SKM-1 (cell line): Measurements from ENCODE around the gene RNF217.
"Not testable (repeated sequence)": the region's sequence is repeated elsewhere in the genome, so short reads cannot be mapped to it uniquely, and the experiment has no call there.

Experiments
- DNase-seq: peaks from one replicate; lab custom pipeline; 2025; ENCODE audit not compliant: unreplicated experiment; lab: John Stamatoyannopoulos, UW

RNF217 gene

DNA sequence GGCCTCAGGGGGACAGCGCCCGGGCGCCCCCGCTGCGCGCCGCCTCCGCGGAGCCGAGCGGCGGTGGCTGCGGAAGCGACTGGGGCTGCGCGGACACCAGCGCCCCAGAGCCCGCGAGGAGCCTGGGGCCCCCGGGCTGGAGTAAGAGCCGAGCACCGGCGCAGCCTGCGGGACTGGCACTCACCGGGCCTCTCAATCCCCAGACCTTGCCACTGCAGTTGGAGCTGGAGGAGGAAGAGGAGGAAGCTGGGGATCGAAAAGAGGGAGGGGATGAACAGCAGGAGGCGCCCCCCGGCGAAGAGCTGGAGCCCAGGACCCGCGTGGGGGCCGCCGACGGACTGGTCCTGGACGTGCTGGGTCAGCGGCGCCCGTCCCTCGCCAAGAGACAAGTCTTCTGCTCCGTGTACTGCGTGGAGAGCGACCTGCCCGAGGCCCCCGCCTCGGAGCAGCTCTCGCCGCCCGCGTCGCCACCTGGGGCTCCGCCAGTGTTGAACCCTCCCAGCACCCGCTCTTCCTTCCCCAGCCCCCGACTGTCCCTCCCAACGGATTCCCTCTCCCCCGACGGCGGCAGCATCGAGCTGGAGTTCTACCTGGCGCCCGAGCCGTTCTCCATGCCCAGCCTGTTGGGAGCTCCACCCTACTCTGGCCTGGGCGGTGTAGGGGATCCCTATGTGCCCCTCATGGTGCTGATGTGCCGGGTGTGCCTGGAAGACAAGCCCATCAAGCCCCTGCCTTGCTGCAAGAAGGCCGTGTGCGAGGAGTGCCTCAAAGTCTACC lies 590 bp downstream of the RNF217 start:
- no peak for DNase-seq

DNA sequence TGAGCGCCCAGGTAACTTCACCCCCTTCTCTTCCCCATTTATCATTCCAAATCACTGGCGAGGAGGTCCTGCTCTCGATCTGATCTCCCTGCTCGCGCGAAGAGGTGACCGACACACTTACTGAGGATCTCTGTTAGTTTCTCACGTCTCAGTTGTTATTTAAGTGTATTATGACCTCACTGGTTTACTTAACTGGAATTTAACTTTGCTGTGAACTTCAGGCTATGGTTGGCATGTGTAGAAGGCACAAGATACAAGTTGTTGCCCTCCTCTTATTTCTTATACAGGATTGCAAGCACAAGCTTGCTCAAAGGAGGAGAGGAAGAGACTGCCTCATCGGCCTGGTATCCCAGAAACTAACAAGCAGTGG lies 1.2 kb downstream of the RNF217 start:
- DNase-seq = no peak

DNA sequence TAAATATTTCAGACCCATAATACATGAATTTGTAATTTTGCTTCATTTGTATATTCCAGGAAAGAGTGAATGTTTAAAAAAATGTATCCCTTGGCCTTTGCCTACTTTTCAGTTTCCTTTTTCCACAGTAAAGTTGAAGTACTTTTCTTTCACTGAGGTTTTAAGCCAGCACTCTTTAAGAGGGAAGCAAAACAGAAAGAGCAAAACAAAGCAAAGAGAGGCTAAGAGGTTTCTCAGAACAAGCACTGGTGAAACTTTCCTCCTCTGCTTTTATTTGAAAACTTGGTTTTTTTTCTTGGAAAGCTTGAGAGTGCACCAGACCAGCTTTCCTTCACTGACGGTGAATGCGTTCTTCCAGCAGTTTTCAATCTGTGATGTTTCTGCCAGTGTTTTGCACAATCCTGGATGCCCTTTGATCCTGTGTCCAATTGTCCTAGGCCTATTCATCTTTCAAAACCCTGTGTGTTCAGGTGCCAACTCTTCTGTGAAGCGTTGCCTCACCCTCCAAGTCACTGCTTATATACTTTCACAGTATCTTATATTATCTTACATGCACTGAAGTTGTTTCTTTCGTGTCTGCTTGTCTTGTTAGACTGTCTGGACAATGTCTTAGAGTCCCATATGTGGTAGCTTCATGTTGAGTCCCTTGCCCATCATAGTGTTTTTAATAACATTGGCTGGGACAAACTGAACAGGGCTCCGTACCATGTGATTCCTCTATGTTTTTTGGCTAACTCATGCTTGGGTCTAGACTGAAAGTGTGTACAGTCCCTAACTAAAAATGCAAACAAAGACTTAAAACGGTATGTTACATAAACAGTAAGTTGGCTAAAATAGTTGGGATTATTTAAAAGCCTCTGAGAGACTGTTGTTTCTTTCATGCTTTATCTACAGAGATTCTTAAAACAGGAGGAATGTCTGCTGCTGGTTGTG lies 1.9 kb downstream of the RNF217 start:
- DNase-seq = no peak

DNA sequence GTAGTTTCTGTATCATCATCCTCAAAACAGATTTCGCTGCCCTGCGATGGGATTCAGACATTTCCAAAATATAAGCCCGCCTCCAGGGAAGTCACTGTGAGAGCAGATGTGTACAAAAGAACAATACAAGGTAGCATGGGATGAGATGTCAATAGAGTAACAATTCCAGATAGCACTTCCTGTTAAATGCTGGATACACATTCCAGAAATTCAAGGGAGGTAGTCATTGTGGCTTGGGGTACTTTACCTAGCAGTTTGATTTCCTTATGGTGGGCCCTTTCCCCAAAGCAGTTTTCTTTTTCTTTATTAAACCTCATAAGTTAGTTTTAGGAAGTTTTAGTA lies 2.5 kb downstream of the RNF217 start:
- no peak for DNase-seq

DNA sequence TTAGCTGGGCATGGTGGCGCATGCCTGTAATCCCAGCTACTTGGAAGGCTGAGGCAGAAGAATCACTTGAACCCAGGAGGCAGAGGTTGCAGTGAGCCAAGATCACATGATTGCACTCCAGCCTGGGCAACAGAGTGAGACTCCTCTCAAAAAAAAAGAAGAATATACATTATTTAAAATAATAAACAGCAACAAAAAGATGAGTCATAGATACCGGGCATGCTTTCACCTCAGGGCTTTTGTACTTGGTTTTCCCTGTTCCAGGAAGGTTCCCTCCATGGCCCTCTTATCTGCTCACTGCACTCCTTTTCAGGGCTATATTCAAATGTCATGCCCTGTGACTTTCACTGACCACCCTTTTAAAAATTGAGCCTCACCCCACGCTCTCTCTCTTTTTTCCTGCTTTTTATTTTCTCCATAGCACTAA lies 3.2 kb downstream of the RNF217 start:
- DNase-seq = not testable (repeated sequence)

DNA sequence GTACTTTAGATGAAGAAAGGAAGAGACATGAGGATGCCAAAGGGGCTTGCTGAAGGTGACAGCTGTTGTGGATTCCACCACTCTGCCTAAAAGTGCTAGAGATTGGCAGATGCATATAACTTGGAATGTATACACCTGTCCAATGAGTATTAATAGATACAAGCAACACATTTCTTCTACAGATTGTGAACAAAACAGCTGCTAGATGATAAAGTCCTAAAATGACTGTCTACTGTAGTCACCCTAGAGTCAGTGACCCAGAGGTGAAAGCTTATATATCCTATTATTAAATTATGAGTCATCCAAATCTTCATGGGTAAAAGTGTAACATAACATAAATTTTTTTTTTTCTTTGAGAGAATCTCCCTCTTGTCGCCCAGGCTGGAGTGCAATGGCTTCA lies 5.2 kb downstream of the RNF217 start:
- DNase-seq = no peak

GRCh38 chr6:124968401-124968800 lies 6.2 kb downstream of the RNF217 start:
- no peak for DNase-seq

DNA sequence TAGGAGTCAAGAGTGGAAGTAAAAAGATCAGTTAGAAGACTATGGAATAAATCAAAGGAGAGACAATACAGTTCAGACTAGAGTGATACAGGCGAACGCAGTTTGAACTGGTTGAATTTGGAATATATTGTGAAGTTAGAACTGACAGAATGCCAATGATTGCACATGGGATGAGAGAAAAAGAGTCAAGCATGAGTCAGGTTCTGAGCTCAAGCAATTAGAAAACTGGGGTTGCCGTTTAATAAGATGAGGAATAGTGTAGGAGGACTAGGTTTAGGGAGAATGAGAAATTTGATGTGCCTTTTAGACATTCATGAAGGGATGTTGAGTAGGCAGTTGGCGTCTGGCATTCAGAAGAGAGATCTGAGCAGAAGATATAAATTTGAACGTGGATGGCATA lies 8.0 kb downstream of the RNF217 start:
- no peak for DNase-seq

DNA sequence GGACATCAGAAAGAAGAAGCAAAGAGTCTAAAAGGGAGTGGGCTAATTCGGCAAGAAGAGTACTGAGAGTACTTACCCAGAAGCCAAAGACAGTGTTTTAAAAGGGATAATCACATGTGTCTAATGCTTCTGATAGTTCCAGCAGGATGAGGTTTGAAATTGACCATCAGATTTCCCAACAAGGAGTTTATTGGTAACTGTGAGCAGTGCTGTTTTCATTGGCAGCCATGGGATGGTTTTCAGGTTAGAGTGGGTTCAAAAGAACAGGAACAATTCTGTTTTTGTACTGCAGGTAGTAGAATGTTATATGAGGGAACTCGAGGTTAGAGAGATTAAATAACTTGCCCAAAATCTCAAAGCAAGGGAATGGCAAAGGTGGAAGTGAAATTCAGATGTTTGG lies 8.5 kb downstream of the RNF217 start:
- no peak for DNase-seq

DNA sequence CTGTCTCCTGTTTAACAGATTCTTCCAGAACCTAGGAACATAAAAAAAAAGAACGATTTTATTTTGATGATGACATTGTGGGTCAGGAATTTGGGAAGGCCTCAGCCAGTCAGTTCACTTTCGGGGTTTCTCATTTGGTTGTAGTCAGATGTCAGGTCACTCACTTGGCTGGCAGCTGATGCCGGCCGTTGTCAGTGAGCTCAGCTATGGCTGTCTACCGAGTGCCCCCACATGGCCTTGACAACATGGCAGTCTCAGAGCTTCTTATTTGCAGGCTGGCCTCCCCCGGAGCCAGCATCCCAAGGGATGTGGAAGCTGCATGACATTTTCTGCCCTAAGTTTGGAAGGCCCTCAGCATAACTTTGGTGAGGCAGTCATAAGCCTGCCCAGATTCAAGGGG lies 11.5 kb downstream of the RNF217 start:
- no peak for DNase-seq

DNA sequence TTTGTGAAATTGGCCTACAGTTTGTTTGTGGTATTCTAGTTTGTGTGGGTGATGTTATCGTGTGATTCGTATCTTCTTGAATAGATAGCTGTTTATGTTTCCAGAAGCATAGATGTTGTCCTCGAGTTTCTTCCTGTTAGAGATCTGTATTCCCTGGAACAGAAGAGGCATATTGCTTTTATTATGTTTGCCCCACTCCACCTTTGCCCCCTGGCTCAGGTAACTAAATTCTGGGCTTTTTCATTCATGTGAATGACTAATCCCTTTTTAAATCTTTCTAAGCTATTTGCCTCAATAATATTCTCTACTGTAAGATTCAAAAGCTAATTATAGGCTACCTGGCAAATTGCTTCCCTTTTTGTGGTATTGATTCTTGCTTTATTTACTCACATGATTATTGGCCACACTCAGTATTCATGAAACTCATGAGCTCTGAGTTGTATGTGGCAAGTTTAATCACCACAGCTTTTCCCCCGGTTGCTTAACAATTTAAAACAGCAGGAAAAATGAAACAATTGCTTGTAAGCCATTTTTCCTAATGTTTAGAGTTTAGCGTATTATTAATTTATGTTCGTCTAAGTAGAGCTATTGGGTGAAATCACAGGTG lies 12.6 kb downstream of the RNF217 start:
- no peak for DNase-seq

- DNase-seq = no peak
These were observed 15.1 kb downstream of the RNF217 start for GRCh38 chr6:124977067-124977908.

DNA sequence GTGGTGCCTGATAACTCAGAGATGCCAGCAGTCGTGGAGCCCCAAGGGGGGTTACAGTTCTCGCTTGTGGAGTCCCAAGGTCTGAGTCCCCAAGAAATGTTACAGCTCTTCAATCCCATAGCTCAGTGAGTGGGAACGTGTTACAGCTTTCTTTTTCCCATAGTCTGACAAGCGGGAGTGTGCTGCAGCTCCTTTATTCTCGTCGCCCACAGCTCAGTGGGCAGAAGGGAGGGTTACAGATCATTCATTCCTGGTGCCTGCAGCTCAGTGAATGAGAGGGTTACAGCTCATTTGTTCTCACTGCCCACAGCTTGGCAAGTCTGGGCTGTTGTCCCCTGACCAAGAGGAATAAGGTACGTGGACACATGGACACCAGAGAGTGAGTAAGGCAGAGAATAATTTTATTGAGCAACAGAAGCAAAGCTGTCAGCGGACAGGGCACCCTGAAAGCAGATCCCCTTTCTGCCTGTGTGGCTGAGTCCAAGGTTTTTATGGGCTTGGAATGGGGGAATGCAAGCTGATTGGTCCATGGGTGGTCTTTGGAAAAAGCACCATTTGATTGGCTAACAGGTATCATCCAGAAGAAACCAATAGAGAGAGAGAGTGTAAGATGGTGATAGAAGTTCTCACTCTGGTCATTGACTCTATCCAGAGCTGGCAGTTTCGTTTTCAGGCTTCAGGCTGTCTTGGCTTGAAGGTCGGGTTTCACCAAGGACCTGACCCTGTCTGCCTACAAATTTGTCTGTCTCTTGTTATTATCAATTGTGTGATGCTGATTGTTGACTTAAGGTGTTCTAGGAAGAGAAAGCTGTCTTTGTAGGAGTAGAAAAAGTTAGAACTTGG lies 16.4 kb downstream of the RNF217 start:
- DNase-seq = no peak

DNA sequence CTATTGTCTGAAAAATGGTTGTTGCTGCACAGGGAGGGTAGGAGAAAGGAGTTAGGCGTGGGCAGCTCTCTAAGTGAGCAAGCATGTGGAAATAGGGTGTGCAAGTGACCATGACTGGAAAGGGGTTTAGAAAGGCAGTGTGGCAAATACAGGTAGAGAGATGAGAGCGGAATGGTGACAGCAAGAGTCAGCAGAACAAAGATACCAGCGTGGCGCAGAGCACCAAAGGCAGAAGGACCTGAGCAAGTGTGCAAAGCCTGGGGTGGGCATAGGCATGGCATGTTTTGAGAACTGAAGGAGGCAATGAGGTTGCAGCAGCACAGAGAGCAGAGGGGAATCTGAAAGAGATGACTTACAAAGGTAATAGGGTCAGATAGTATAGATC lies 17.0 kb downstream of the RNF217 start:
- no peak for DNase-seq

DNA sequence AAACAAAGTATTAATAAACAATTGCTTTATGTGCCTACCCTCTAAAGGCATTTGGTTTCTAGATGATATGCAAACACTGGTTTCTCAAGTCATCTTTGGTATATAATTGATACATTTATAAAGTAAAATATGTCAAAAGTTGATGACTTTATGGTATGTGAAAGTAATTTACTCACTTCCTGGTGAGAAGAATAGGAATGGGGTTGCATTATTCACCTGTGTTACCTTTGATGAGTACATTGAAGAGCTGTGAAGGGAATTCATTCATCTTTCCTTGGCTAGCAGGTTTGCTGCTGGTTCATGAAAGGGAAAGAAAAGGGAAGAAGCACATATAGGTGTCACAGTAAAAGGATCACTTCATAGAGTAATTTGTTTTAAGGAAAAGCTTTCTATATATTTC lies 20.4 kb downstream of the RNF217 start:
- DNase-seq = no peak

DNA sequence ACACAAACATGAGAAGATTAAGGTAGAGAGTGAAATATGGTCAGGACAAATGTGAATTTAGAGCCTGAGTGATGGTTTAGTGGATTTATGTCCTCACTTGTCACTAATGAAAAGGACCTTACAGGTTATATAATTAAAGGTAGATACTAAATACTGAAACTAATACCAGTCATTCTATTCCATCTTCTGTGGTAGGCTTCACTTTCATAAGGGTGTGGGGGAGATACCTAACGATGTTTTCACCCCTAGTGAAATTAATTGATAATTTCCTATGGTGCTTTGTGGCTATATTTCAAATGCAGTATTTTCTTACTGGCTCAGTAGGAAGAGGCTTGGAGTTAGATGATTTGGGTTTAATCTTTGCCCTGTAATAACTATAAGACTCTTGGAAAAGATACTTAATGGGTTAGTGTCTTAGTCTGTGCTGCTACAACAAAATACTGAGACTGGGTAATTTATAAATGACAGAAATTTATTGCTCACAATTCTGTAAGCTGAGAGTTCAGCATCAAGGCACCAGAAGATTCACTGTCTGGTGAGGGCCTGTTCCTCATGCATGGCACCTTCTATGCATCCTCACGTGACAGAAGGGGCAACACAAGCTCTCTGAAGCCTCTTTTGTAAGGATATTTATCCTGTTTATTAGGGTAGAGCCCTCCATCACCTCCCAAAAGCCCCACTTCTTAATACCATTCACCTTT lies 21.3 kb downstream of the RNF217 start:
- DNase-seq = no peak

DNA sequence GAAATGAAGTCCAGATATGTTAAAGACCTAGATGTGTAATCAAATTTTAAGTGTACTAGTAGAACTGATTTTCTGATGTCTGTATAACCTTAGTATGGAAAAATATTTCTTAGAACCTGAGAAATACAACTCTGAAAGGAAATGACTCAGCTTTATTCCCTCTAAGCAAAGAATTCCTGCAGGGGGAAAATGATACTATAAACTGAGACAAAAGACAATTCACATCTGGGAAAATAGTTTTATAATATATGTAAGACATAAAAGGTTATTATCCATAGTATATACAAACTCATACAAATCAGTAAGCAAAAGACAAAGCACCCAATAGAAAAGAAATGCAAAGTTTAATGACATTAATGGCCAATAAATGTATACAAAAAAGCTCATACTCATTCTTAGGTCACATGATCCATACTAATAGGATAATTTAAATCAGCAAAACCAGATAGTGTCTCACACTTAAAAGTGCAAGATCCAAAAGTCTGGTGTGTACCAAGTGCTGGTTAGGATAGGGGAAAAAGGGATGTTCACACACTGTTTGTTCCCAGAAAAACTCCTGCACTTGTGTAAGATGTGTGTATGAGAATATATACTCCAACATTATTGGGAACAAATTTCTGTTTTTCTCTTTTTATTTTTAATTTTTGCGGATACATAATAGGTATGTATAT lies 22.6 kb downstream of the RNF217 start:
- no peak for DNase-seq

DNA sequence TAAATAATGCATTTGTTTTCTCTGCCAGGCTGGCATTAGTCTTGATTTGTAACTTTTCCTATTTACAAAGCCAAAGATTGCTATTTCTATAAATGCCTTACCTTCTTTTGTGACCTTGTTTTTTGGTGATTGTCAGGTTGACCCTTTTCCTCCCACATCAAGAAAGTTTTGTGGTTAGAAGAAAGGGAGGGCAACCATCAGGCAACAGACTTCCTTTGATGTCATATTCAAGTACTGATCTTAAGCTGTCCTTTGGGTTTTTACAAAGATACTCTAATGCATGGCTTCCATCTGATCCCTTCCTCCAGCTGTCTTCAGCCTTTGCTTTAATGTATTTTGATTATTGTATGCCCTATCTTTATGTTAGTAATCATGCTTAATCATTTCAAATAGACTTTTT lies 23.9 kb downstream of the RNF217 start:
- no peak for DNase-seq

- no peak for DNase-seq
These were observed 25.1 kb downstream of the RNF217 start for GRCh38 chr6:124987291-124987690.
